Right atrium auricular region (tissue), 2 donors: ENCODE results near the gene ZDHHC16. TPM values are rescaled to one million over a fixed set of nuclear protein-coding genes. Genes with fewer than 3 reads are reported as not detected.
A peak's percentile ranks its signal among the peaks of the same experiment; 100 is the strongest.
"Not testable (repeated sequence)": the region's sequence is repeated elsewhere in the genome, so short reads cannot be mapped to it uniquely, and the experiment has no call there.

Experiments
- DNase-seq: peaks from one replicate; pipeline ENCODE4 v3.0.0-alpha.2; 2019; ENCODE audit warnings: low spot score
- H3K27ac ChIP-seq, 2 donors: fragments of 200-600 bp; sonication (generic); 1 replicate in 1 of 2; 2 replicates in 1 of 2; pipeline ENCODE4 v1.5.1; 2016 to 2019
- H3K27me3 ChIP-seq, 2 donors: fragments of 200-600 bp; sonication (generic); one replicate each; pipeline versions ENCODE4 v1.5.1 to v1.6.0; 2017 to 2019
- H3K36me3 ChIP-seq: fragments of 200-600 bp; sonication (generic); one replicate; pipeline ENCODE4 v1.5.1; 2016
- H3K4me1 ChIP-seq, 2 donors: fragments of 200-600 bp; sonication (generic); one replicate each; pipeline versions ENCODE4 v1.5.1 to v1.6.0; 2017 to 2019
- H3K4me3 ChIP-seq, 2 donors: fragments of 200-600 bp; sonication (generic); 1 replicate in 1 of 2; 2 replicates in 1 of 2; pipeline ENCODE4 v1.5.1; 2017 to 2019; ENCODE audit warnings: mild to moderate bottlenecking in 1 of 2, moderate library complexity in 1 of 2
- H3K9me3 ChIP-seq, 2 donors: fragments of 200-600 bp; sonication (generic); one replicate each; pipeline ENCODE4 v1.5.1; 2019
- CTCF ChIP-seq, 2 donors: fragments of 200-600 bp; sonication (generic); IDR thresholded peaks; one replicate each; pipeline ENCODE4 v1.5.1; 2019; ENCODE audit warnings: antibody characterized with exemption in 2 of 2
- total RNA-seq, 2 donors: library from RNA; depleted of rRNA; stranded (reverse); fragments of >200 nt; gene quantifications; one replicate each; pipeline ENCODE4 v1.1.0, GENCODE V29; 2016

The ZDHHC16 gene
- total RNA-seq, 2 donors from 2014 or later: 28.2 to 39.0 TPM

GRCh38 chr10:97412891-97413304 is 33.1 kb upstream of the ZDHHC16 start:
- Histone ChIP-seq H3K27ac (no peak overlapping the region), H3K27me3 (no peaks in the 10 kb centered on the region), H3K4me3 (no peak overlapping the region), H3K9me3 (no peaks in the 10 kb centered on the region), H3K4me1 (no peaks in the 10 kb centered on the region), H3K36me3 (no peaks in the 10 kb centered on the region)
- no peak for TF ChIP-seq CTCF (IDR thresholded peaks at IDR 0.05)
- DNase-seq: no peak

GRCh38 chr10:97416565-97416964 is 29.4 kb upstream of the ZDHHC16 start:
- no peak overlapping the region for H3K4me3 ChIP-seq
- H3K9me3 ChIP-seq: no peaks in the 10 kb centered on the region
- no peaks in the 10 kb centered on the region for H3K4me1 ChIP-seq
- no peak for TF ChIP-seq CTCF (IDR thresholded peaks at IDR 0.05)
- no peaks in the 10 kb centered on the region for H3K36me3 ChIP-seq
- no peak for DNase-seq
- H3K27me3 ChIP-seq: no peaks in the 10 kb centered on the region
- H3K27ac ChIP-seq: no peak overlapping the region

- DNase-seq, H3K4me3 ChIP-seq, H3K36me3 ChIP-seq, H3K9me3 ChIP-seq, H3K27me3 ChIP-seq, H3K27ac ChIP-seq: not testable (repeated sequence)
- H3K4me1 ChIP-seq: peaks cover 0 to 32% of the 10 kb centered on the region in 2 donors
Observed at GRCh38 chr10:97423757-97424098, 22.2 kb upstream of the ZDHHC16 start.

GRCh38 chr10:97425964-97426775 is 19.8 kb upstream of the ZDHHC16 start, which contains the start of gene PGAM1:
Gene PGAM1, plus strand, starts transcription at chr10:97426191. Its CDS starts 117 bp downstream, at chr10:97426308.
- Histone ChIP-seq H3K27ac (peak within 1 kb of the TSS; percentile 94 to 95), H3K36me3 (peaks cover 23% of the 10 kb centered on the region), H3K4me3 (peak within 1 kb of the TSS; percentile 86 to 94), H3K9me3 (no peaks in the 10 kb centered on the region), H3K4me1 (peaks cover 0 to 32% of the 10 kb centered on the region in 2 donors), H3K27me3 (no peaks in the 10 kb centered on the region)
- peak; percentile 66 to 74 for TF ChIP-seq CTCF (IDR thresholded peaks at IDR 0.05)
- DNase-seq: peak; percentile 96

- Histone ChIP-seq H3K4me3 (peak overlapping the region; percentile 86 to 94), H3K9me3 (no peaks in the 10 kb centered on the region), H3K27ac (peak overlapping the region; percentile 94 to 95), H3K4me1 (peaks cover 0 to 32% of the 10 kb centered on the region in 2 donors), H3K27me3 (no peaks in the 10 kb centered on the region), H3K36me3 (peaks cover 31% of the 10 kb centered on the region)
- no peak for TF ChIP-seq CTCF (IDR thresholded peaks at IDR 0.05)
- no peak for DNase-seq
Observed at GRCh38 chr10:97426776-97427570, 19.0 kb upstream of the ZDHHC16 start.

- H3K36me3 ChIP-seq: peaks cover 34% of the 10 kb centered on the region
- no peaks in the 10 kb centered on the region for H3K9me3 ChIP-seq
- peak overlapping the region; percentile 86 to 94 for H3K4me3 ChIP-seq
- TF ChIP-seq CTCF (IDR thresholded peaks at IDR 0.05): no peak
- no peak for DNase-seq
- H3K27ac ChIP-seq: peak overlapping the region; percentile 94 to 95
- peaks cover 0 to 32% of the 10 kb centered on the region in 2 donors for H3K4me1 ChIP-seq
- no peaks in the 10 kb centered on the region for H3K27me3 ChIP-seq
Observed at GRCh38 chr10:97427571-97428179, 18.3 kb upstream of the ZDHHC16 start.
